HG02840 (cell line): ENCODE data around the gene GRIK4.

Experiments
- ATAC-seq: cut with Tn5 transposase; IDR thresholded peaks from one replicate; pipeline ENCODE4 v1.9.1; 2021; ENCODE audit warnings: mild to moderate bottlenecking, moderate library complexity, moderate number of reproducible peaks; ENCODE audit not compliant: unreplicated experiment, low FRiP score

GRIK4 gene

GRCh38 chr11:120952461-120953434, 441.2 kb downstream of the GRIK4 start:
- ATAC-seq = no peak

GRCh38 chr11:120954381-120954780, 442.8 kb downstream of the GRIK4 start:
- no peak for ATAC-seq

GRCh38 chr11:120956710-120957495, 445.4 kb downstream of the GRIK4 start:
- no peak for ATAC-seq

GRCh38 chr11:120958185-120958584, 446.6 kb downstream of the GRIK4 start:
- ATAC-seq = no peak

- ATAC-seq = no peak
Observed at GRCh38 chr11:120959189-120959588, 447.6 kb downstream of the GRIK4 start.

GRCh38 chr11:120964857-120965256, 453.3 kb downstream of the GRIK4 start:
- no peak for ATAC-seq

GRCh38 chr11:120966840-120967239, 455.3 kb downstream of the GRIK4 start:
- ATAC-seq = no peak

GRCh38 chr11:120969993-120970392, 458.4 kb downstream of the GRIK4 start:
- ATAC-seq = no peak

- no peak for ATAC-seq
Observed at GRCh38 chr11:120971825-120972224, 460.3 kb downstream of the GRIK4 start.

GRCh38 chr11:120972621-120973020, 461.1 kb downstream of the GRIK4 start:
- ATAC-seq = no peak

GRCh38 chr11:120973501-120973900, 462.0 kb downstream of the GRIK4 start:
- no peak for ATAC-seq

- no peak for ATAC-seq
Observed at GRCh38 chr11:120974466-120974865, 462.9 kb downstream of the GRIK4 start.

GRCh38 chr11:120974965-120975364, 463.4 kb downstream of the GRIK4 start:
- no peak for ATAC-seq

- no peak for ATAC-seq
Observed at GRCh38 chr11:120977266-120978137, 466.0 kb downstream of the GRIK4 start.

- ATAC-seq = no peak
Observed at GRCh38 chr11:120978701-120979100, 467.2 kb downstream of the GRIK4 start.

- no peak for ATAC-seq
Observed at GRCh38 chr11:120985718-120986569, 474.4 kb downstream of the GRIK4 start.

- no peak for ATAC-seq
Observed at GRCh38 chr11:120988603-120989002, 477.1 kb downstream of the GRIK4 start.

- no peak for ATAC-seq
Observed at GRCh38 chr11:120991830-120992686, 480.5 kb downstream of the GRIK4 start.
